ENCODE results near the gene ASXL2.

Gene ASXL2

DNA sequence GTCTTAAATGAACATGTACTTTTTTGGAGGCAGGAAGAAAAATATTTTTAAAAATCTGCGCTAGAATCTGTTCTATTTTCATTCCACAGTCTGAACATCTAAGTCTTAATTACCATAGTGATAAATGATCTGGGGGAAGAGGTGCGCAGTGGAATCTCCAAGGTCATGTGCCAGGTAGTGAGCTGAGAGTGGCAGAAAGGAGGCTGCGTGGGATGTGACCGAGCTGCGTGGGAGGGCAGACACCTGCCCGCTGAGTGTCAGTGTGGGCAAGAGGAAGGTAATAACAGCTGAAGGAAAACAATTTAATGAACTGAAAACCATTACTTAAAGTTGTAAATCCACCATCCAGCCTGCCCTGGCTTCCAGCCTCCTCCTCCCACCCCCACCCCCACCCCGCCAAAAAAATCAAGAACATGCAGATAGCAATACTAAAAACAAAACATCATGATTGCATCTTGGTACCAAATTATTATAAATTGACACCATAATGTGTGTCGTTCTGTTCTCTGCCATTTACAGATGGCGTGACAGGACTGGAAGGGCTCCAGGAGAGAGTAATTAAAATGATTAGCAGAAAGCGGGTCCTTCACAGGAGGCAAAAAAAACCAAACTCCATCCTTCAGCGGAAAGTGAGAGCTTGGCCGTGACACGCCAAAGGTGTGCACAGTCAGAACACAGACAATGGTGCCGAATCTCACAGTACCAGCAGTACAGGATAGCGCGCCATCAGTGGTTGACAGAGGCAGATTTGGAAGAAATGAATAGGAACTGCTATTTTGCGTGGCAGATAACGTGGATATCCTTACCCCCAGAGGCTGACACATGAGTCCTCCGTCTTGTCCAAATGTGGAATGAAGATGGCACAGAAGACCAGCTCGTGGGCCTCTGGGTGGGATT is 193.5 kb downstream of the ASXL2 start:
- no peak for DNase-seq
